HCT116 (cell line): ENCODE data around the gene LRSAM1. TPM values are rescaled to one million over a fixed set of nuclear protein-coding genes. Genes with fewer than 3 reads are reported as not detected.

Experiments used
- ATAC-seq: fragments of 200-7000 bp; cut with Tn5 transposase; 2 replicates; pipeline ENCODE4 v1.9.1; 2020; ENCODE audit warnings: mild to moderate bottlenecking, moderate library complexity
- BruUV-seq: library from RNA; stranded (reverse); fragments of 400-500 nt; replicated peaks from 2 replicates; lab custom pipeline; 2021; lab: Mats Ljungman, UMichigan
- CTCF ChIA-PET: fragments of 300-600 bp; sonication (Branson Sonifier 250); formaldehyde crosslinking; loops from one replicate; lab custom pipeline; 2021; ENCODE audit warnings: antibody characterized with exemption; lab: Charles Lee
- POLR2A ChIA-PET: fragments of 300-600, 350-600 bp; sonication (Branson Sonifier 250); formaldehyde crosslinking; loops from one replicate; lab custom pipeline; 2021; ENCODE audit warnings: antibody characterized with exemption; lab: Charles Lee
- RAD21 ChIA-PET, 2 experiments: fragments of 300-600 bp; sonication (Branson Sonifier 250); formaldehyde crosslinking; loops; one replicate each; lab custom pipeline; 2023; ENCODE audit warnings: low total read pairs in 2 of 2; ENCODE audit not compliant: uncharacterized antibody in 2 of 2, unreplicated experiment in 2 of 2, low non-redundant PET in 1 of 2; lab: Charles Lee
- DNase-seq: peaks from one replicate; pipeline ENCODE4 v3.0.0-alpha.2; 2010; ENCODE audit warnings: low read depth, low spot score
- H2AFZ ChIP-seq: fragments of 200-600 bp; shearing (Covaris generic), sonication (generic); 2 replicates; pipeline ENCODE4 v1.6.1; 2017; ENCODE audit warnings: low read depth, mixed run types, mixed read lengths, antibody characterized with exemption, low read length; ENCODE audit not compliant: poor library complexity, severe bottlenecking
- H3K27ac ChIP-seq: 2 replicates; pipeline ENCODE4 v1.5.1; 2012; ENCODE audit warnings: low read depth, low read length
- H3K27me3 ChIP-seq: fragments of 200-600 bp; sonication (generic); 2 replicates; pipeline ENCODE4 v1.6.1; 2016; ENCODE audit warnings: mixed run types, low read length, mixed read lengths; ENCODE audit not compliant: insufficient read depth
- H3K36me3 ChIP-seq, 2 experiments: fragments of 200-500 bp in 1 of 2; fragments of 200-600 bp in 1 of 2; sonication (Bioruptor generic) in 1 of 2; sonication (generic) in 1 of 2; 2 replicates each; pipeline versions ENCODE4 v1.5.1 to v1.6.1; 2014 to 2016; ENCODE audit warnings: low read length in 2 of 2, inconsistent platforms in 1 of 2, mixed read lengths in 1 of 2, mixed run types in 1 of 2; ENCODE audit not compliant: insufficient read depth in 2 of 2, control insufficient read depth in 1 of 2
- H3K4me1 ChIP-seq, 2 experiments: fragments of 200-600 bp in 1 of 2; sonication (generic) in 1 of 2; 2 replicates each; pipeline versions ENCODE4 v1.5.1 to v1.6.1; 2012 to 2017; ENCODE audit warnings: low read length in 2 of 2, inconsistent platforms in 1 of 2, mild to moderate bottlenecking in 1 of 2, mixed read lengths in 1 of 2, mixed run types in 1 of 2, moderate library complexity in 1 of 2; ENCODE audit not compliant: insufficient read depth in 2 of 2, control insufficient read depth in 1 of 2
- H3K4me2 ChIP-seq: fragments of 200-600 bp; sonication (generic); 2 replicates; pipeline ENCODE4 v1.6.1; 2017; ENCODE audit warnings: mixed run types, low read length, mixed read lengths
- H3K4me3 ChIP-seq, 2 experiments: fragments of 200-600 bp in 1 of 2; sonication (generic) in 1 of 2; replicated peaks in 1 of 2; 2 replicates each; pipeline ENCODE4 v1.5.1; 2011 to 2016; ENCODE audit warnings: low read length in 2 of 2, control low read depth in 1 of 2, low read depth in 1 of 2, mild to moderate bottlenecking in 1 of 2, mixed read lengths in 1 of 2, mixed run types in 1 of 2
- H3K79me2 ChIP-seq: fragments of 200-600 bp; sonication (generic); 2 replicates; pipeline ENCODE4 v1.6.1; 2017; ENCODE audit warnings: mild to moderate bottlenecking, mixed run types, low read length, moderate library complexity, mixed read lengths; ENCODE audit not compliant: insufficient read depth
- H3K9ac ChIP-seq: fragments of 200-600 bp; sonication (generic); 2 replicates; pipeline ENCODE4 v1.6.1; 2016; ENCODE audit warnings: low read length, mixed read lengths
- H3K9me2 ChIP-seq: fragments of 200-600 bp; sonication (generic), shearing (Covaris generic); 2 replicates; pipeline ENCODE4 v1.6.1; 2017; ENCODE audit warnings: mixed run types, mild to moderate bottlenecking, moderate library complexity; ENCODE audit not compliant: insufficient read depth
- H3K9me3 ChIP-seq, 2 experiments: fragments of 200-500 bp in 1 of 2; fragments of 200-600 bp in 1 of 2; sonication (Bioruptor generic) in 1 of 2; sonication (generic) in 1 of 2; 2 replicates each; pipeline ENCODE4 v1.6.1; 2014 to 2017; ENCODE audit warnings: low read length in 2 of 2, mixed read lengths in 2 of 2, inconsistent platforms in 1 of 2, low read depth in 1 of 2, mild to moderate bottlenecking in 1 of 2, mixed run types in 1 of 2, moderate library complexity in 1 of 2; ENCODE audit not compliant: control insufficient read depth in 1 of 2, insufficient read depth in 1 of 2
- H4K20me1 ChIP-seq: fragments of 200-600 bp; sonication (generic), shearing (Covaris generic); 2 replicates; pipeline ENCODE4 v1.6.1; 2017; ENCODE audit warnings: mixed run types, mild to moderate bottlenecking, moderate library complexity; ENCODE audit not compliant: insufficient read depth
- CEBPB ChIP-seq: IDR thresholded peaks from 2 replicates; pipeline ENCODE4 v1.6.1; 2012; ENCODE audit warnings: low read depth
- EGR1 ChIP-seq: IDR thresholded peaks from 2 replicates; pipeline ENCODE4 v1.6.1; 2012; ENCODE audit warnings: low read depth
- ELF1 ChIP-seq: IDR thresholded peaks from 2 replicates; pipeline ENCODE4 v1.6.1; 2012; ENCODE audit warnings: low read depth, borderline replicate concordance
- EZH2phosphoT487 ChIP-seq: fragments of 200-600 bp; IDR thresholded peaks from 2 replicates; pipeline ENCODE4 v1.6.1; 2018; ENCODE audit warnings: antibody characterized with exemption, borderline replicate concordance
- JUND ChIP-seq: IDR thresholded peaks from 2 replicates; pipeline ENCODE4 v1.6.1; 2012
- POLR2A ChIP-seq: IDR thresholded peaks from 2 replicates; pipeline ENCODE4 v1.7.0; 2011; ENCODE audit warnings: borderline replicate concordance; ENCODE audit not compliant: insufficient read depth, insufficient read length; ENCODE audit errors: extremely low read depth
- POLR2AphosphoS5 ChIP-seq: IDR thresholded peaks from 2 replicates; pipeline ENCODE4 v1.6.1; 2011; ENCODE audit warnings: mild to moderate bottlenecking, low read depth, low read length, moderate library complexity
- RAD21 ChIP-seq: IDR thresholded peaks from 2 replicates; pipeline ENCODE4 v1.6.1; 2012; ENCODE audit warnings: low read depth, mild to moderate bottlenecking
- ZFX ChIP-seq: fragments of 450-650 bp; IDR thresholded peaks from 2 replicates; pipeline ENCODE4 v1.6.1; 2017
- intact Hi-C: fragments of 100-400 bp; cut with micrococcal nuclease; formaldehyde crosslinking; loops from 2 replicates; pipeline ENCODE4 v1.10.0; 2022
- total RNA-seq: library from RNA; stranded (reverse); gene quantifications from one replicate; pipeline ENCODE4 v1.2.1, GENCODE V29; 2021; ENCODE audit not compliant: unreplicated experiment
- TF ChIP-seq, protein P1 (sequence below): IDR thresholded peaks from 2 replicates; pipeline ENCODE4 v1.6.1; 2012
- TF ChIP-seq, protein P2 (sequence below): IDR thresholded peaks from 2 replicates; pipeline ENCODE4 v1.6.1; 2011; ENCODE audit warnings: mild to moderate bottlenecking, low read length, moderate library complexity; ENCODE audit not compliant: insufficient replicate concordance; ENCODE audit errors: extremely low read depth

LRSAM1 gene
- total RNA-seq, 1 experiment from 2014 or later: 25.9 TPM

DNA sequence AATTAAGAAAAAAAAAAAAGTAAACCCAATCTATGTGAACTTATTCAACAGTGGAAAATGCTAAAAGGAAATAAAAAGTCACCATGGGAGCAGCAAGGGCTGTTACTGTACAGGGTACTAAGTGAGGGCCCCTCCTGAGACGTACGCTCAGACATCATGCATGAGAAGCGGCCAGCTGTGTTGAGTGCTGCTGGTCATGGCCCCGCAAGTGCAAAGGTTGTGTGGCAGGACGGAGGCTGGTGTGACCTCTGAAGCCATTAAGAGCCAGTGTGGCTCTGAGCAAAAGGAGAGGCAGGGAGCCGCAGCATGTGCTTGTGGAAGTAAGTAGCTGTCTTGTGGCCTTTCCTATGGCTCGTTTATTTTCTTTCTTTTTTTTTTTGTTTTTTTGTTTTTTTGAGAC is 30.3 kb upstream of the LRSAM1 start:
- no peak overlapping the region for H2AFZ ChIP-seq
- H3K9me2 ChIP-seq: no peaks in the 10 kb centered on the region
- no peak overlapping the region for H3K4me2 ChIP-seq
- CTCF ChIA-PET: interaction anchor here (1.4 kb wide), 1 partner anchor 207 kb away, joined by 3 read pairs; no protein-coding TSS in a partner anchor
- intact Hi-C loops: no loop called here
- no peaks in the 10 kb centered on the region for H3K27me3 ChIP-seq
- no peaks in the 10 kb centered on the region for H4K20me1 ChIP-seq
- POLR2A ChIA-PET: no interaction called here
- RAD21 ChIA-PET: no interaction called here
- DNase-seq: no peak
- H3K4me3 ChIP-seq: no peak overlapping the region
- H3K79me2 ChIP-seq: peaks cover 26% of the 10 kb centered on the region
- no peaks in the 10 kb centered on the region for H3K9me3 ChIP-seq
- TF ChIP-seq EZH2phosphoT487 (no peak), POLR2AphosphoS5 (no peak), ZFX (no peak), ELF1 (no peak), CEBPB (no peak), EGR1 (no peak), JUND (no peak), RAD21 (no peak), POLR2A (no peak)
- TF ChIP-seq, protein P1, sequence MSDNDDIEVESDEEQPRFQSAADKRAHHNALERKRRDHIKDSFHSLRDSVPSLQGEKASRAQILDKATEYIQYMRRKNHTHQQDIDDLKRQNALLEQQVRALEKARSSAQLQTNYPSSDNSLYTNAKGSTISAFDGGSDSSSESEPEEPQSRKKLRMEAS: no peak
- TF ChIP-seq, protein P2, sequence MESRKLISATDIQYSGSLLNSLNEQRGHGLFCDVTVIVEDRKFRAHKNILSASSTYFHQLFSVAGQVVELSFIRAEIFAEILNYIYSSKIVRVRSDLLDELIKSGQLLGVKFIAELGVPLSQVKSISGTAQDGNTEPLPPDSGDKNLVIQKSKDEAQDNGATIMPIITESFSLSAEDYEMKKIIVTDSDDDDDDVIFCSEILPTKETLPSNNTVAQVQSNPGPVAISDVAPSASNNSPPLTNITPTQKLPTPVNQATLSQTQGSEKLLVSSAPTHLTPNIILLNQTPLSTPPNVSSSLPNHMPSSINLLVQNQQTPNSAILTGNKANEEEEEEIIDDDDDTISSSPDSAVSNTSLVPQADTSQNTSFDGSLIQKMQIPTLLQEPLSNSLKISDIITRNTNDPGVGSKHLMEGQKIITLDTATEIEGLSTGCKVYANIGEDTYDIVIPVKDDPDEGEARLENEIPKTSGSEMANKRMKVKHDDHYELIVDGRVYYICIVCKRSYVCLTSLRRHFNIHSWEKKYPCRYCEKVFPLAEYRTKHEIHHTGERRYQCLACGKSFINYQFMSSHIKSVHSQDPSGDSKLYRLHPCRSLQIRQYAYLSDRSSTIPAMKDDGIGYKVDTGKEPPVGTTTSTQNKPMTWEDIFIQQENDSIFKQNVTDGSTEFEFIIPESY: no peak
- H3K4me1 ChIP-seq: peaks cover 3 to 48% of the 10 kb centered on the region in 2 experiments; a peak in 3 of 4 replicates
- no peak overlapping the region for H3K9ac ChIP-seq
- H3K36me3 ChIP-seq: no peaks in the 10 kb centered on the region
- no TSS peak for BruUV-seq
- no peak overlapping the region for H3K27ac ChIP-seq
- no peak for ATAC-seq
